Sigmoid colon (tissue), 4 donors: Measurements from ENCODE around the gene CEL.

Experiments used
- CTCF ChIP-seq, 4 experiments: fragments of 450-650 bp in 3 of 4; fragments of 200-600 bp in 1 of 4; IDR thresholded peaks; one replicate each; pipeline ENCODE4 v1.5.1; 2016 to 2019; ENCODE audit warnings: antibody characterized with exemption in 4 of 4, mild to moderate bottlenecking in 3 of 4, moderate library complexity in 2 of 4
- EP300 ChIP-seq, 4 donors: sonication (generic); formaldehyde crosslinking; IDR thresholded peaks; one replicate each; pipeline ENCODE4 v1.6.1; 2017; ENCODE audit warnings: antibody characterized with exemption in 4 of 4
- POLR2A ChIP-seq, 2 donors: fragments of 450-650 bp; IDR thresholded peaks; one replicate each; pipeline ENCODE4 v1.6.1; 2016; ENCODE audit warnings: antibody characterized with exemption in 2 of 2, mild to moderate bottlenecking in 2 of 2, moderate library complexity in 2 of 2
- POLR2AphosphoS5 ChIP-seq, 4 donors: sonication (generic); formaldehyde crosslinking; IDR thresholded peaks; one replicate each; pipeline ENCODE4 v1.6.1; 2017; ENCODE audit warnings: antibody characterized with exemption in 4 of 4

GRCh38 chr9:133106511-133107244, 44.9 kb downstream of the CEL start:
- TF ChIP-seq POLR2A (IDR thresholded peaks at IDR 0.05) = no peak
- no peak for TF ChIP-seq POLR2AphosphoS5 (IDR thresholded peaks at IDR 0.05)
- TF ChIP-seq CTCF (IDR thresholded peaks at IDR 0.05) = no peak
- TF ChIP-seq EP300 (IDR thresholded peaks at IDR 0.05) = no peak
